HepG2 (cell line): ENCODE measurements around the gene ARAP1. TPM values are rescaled to one million over a fixed set of nuclear protein-coding genes. Genes with fewer than 3 reads are reported as not detected.

Source experiments
- CERS6 ChIP-seq: sonication (generic); formaldehyde crosslinking; IDR thresholded peaks from 2 replicates; pipeline ENCODE4 v1.5.0; 2020; ENCODE audit warnings: missing genetic modification reagents
- GATAD1 ChIP-seq: IDR thresholded peaks from 2 replicates; pipeline ENCODE4 v1.6.1; 2016; ENCODE audit warnings: missing genetic modification reagents, missing compliant biosample characterization
- GATAD2A ChIP-seq: IDR thresholded peaks from 2 replicates; pipeline ENCODE4 v1.6.1; 2016
- LCORL ChIP-seq, 2 experiments: fragments of 450-650 bp in 1 of 2; sonication (generic) in 1 of 2; formaldehyde crosslinking in 1 of 2; IDR thresholded peaks; 2 replicates each; pipeline versions ENCODE4 v1.5.0 to v1.6.1; 2017 to 2020; ENCODE audit warnings: antibody characterized with exemption in 1 of 2, missing genetic modification reagents in 1 of 2
- MTF1 ChIP-seq: sonication (generic); formaldehyde crosslinking; IDR thresholded peaks from 2 replicates; pipeline ENCODE4 v1.5.0; 2020; ENCODE audit warnings: missing genetic modification reagents
- NKX3-1 ChIP-seq: sonication (generic); formaldehyde crosslinking; IDR thresholded peaks from 2 replicates; pipeline ENCODE4 v1.5.0; 2020; ENCODE audit warnings: missing genetic modification reagents
- NR2C2 ChIP-seq: sonication (generic); formaldehyde crosslinking; IDR thresholded peaks from 2 replicates; pipeline ENCODE4 v1.4.0; 2020; ENCODE audit warnings: missing genetic modification reagents, mild to moderate bottlenecking, moderate library complexity, borderline replicate concordance
- PITX1 ChIP-seq: sonication (generic); formaldehyde crosslinking; IDR thresholded peaks from 2 replicates; pipeline ENCODE4 v1.5.1; 2020; ENCODE audit warnings: mild to moderate bottlenecking, missing genetic modification reagents
- POLR2G ChIP-seq: fragments of 200-400 bp; formaldehyde crosslinking; IDR thresholded peaks from 2 replicates; pipeline ENCODE4 v1.6.1; 2018; ENCODE audit warnings: mild to moderate bottlenecking, low read depth, low read length, moderate library complexity
- TBL1XR1 ChIP-seq: fragments of 150-350 bp; IDR thresholded peaks from 2 replicates; pipeline ENCODE4 v1.6.1; 2014; ENCODE audit warnings: borderline replicate concordance, low read length; ENCODE audit not compliant: partially characterized antibody
- XBP1 ChIP-seq: sonication (generic); formaldehyde crosslinking; IDR thresholded peaks from 2 replicates; pipeline ENCODE4 v1.5.0; 2020; ENCODE audit warnings: missing genetic modification reagents
- ZFP36 ChIP-seq: fragments of 150-350 bp; IDR thresholded peaks from 2 replicates; pipeline ENCODE4 v1.6.1; 2018; ENCODE audit warnings: borderline replicate concordance, low read length, low read depth; ENCODE audit not compliant: partially characterized antibody
- ZMYM4 ChIP-seq: sonication (generic); formaldehyde crosslinking; IDR thresholded peaks from 2 replicates; pipeline ENCODE4 v1.8.1; 2023; ENCODE audit warnings: mild to moderate bottlenecking, missing genetic modification reagents
- ZNF121 ChIP-seq: sonication (generic); formaldehyde crosslinking; IDR thresholded peaks from 2 replicates; pipeline ENCODE4 v1.5.0; 2020; ENCODE audit warnings: mild to moderate bottlenecking, missing genetic modification reagents
- ZNF326 ChIP-seq: sonication (generic); formaldehyde crosslinking; IDR thresholded peaks from 2 replicates; pipeline ENCODE4 v1.4.0; 2020; ENCODE audit warnings: missing genetic modification reagents, borderline replicate concordance
- ZNF34 ChIP-seq: sonication (generic); formaldehyde crosslinking; IDR thresholded peaks from 2 replicates; pipeline ENCODE4 v1.4.0; 2020; ENCODE audit warnings: mild to moderate bottlenecking, missing genetic modification reagents, borderline replicate concordance
- ZNF431 ChIP-seq: sonication (generic); formaldehyde crosslinking; IDR thresholded peaks from 2 replicates; pipeline ENCODE4 v1.9.0; 2022; ENCODE audit warnings: missing genetic modification reagents, low read depth, mild to moderate bottlenecking, borderline replicate concordance
- ZNF446 ChIP-seq: sonication (generic); formaldehyde crosslinking; IDR thresholded peaks from 2 replicates; pipeline ENCODE4 v1.5.0; 2020; ENCODE audit warnings: mild to moderate bottlenecking, missing genetic modification reagents
- ZNF460 ChIP-seq: sonication (generic); formaldehyde crosslinking; IDR thresholded peaks from 2 replicates; pipeline ENCODE4 v1.5.1; 2020; ENCODE audit warnings: missing genetic modification reagents, mild to moderate bottlenecking, borderline replicate concordance
- ZNF605 ChIP-seq: sonication (generic); formaldehyde crosslinking; IDR thresholded peaks from 2 replicates; pipeline ENCODE4 v1.8.0; 2022; ENCODE audit warnings: mild to moderate bottlenecking, missing genetic modification reagents
- ZNF770 ChIP-seq: sonication (generic); formaldehyde crosslinking; IDR thresholded peaks from 2 replicates; pipeline ENCODE4 v1.5.0; 2020; ENCODE audit warnings: mild to moderate bottlenecking, missing genetic modification reagents
- ZNF83 ChIP-seq: sonication (generic); formaldehyde crosslinking; IDR thresholded peaks from 2 replicates; pipeline ENCODE4 v1.4.0; 2020; ENCODE audit warnings: missing genetic modification reagents, mild to moderate bottlenecking, borderline replicate concordance
- polyA plus RNA-seq, 8 experiments: library from polyadenylated mRNA; depleted of rRNA in 3 of 8; stranded (reverse) in 7 of 8; unstranded in 1 of 8; fragments of >200 nt; fragmentation: Illumina TruSeq in 4 of 8; extraction: Trizol in 4 of 8; gene quantifications; 2 replicates each; pipeline versions ENCODE4 v1.2.1 to v1.2.3, GENCODE V29; 2011 to 2016; ENCODE audit warnings: low read depth in 4 of 8, missing spikeins in 1 of 8, mixed read lengths in 1 of 8; ENCODE audit not compliant: insufficient read depth in 1 of 8
- total RNA-seq, 5 experiments: library from RNA; depleted of rRNA; stranded (reverse); fragments of >200 nt; fragmentation: Illumina TruSeq; extraction: Trizol; gene quantifications; 2 replicates each; pipeline ENCODE4 v1.2.3, GENCODE V29; 2016; ENCODE audit warnings: low read depth in 1 of 5
- TF ChIP-seq, protein P1 (sequence below): sonication (generic); formaldehyde crosslinking; IDR thresholded peaks from 2 replicates; pipeline ENCODE4 v1.4.0; 2020; ENCODE audit warnings: missing genetic modification reagents
- TF ChIP-seq, protein P2 (sequence below): sonication (generic); formaldehyde crosslinking; IDR thresholded peaks from 2 replicates; pipeline ENCODE4 v1.9.0; 2022; ENCODE audit warnings: low read depth, missing genetic modification reagents

Gene ARAP1
- total and polyA plus RNA-seq, 2 of the 13 experiments (the other 11 are each of a cell fraction or from before 2014, with no cell fraction given), result 43.2 to 55.5 TPM

GRCh38 chr11:72787216-72788104 is 35.3 kb upstream of the ARAP1 start (continued):
- TF ChIP-seq, protein P1, sequence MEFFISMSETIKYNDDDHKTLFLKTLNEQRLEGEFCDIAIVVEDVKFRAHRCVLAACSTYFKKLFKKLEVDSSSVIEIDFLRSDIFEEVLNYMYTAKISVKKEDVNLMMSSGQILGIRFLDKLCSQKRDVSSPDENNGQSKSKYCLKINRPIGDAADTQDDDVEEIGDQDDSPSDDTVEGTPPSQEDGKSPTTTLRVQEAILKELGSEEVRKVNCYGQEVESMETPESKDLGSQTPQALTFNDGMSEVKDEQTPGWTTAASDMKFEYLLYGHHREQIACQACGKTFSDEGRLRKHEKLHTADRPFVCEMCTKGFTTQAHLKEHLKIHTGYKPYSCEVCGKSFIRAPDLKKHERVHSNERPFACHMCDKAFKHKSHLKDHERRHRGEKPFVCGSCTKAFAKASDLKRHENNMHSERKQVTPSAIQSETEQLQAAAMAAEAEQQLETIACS (CRISPR knock-in tag), result no peak
- no peak for TF ChIP-seq ZNF121 (CRISPR knock-in tag)
- TF ChIP-seq ZNF34 (CRISPR knock-in tag), result 0 out of 2 replicates have a peak, but pooled peaks have one; percentile 30
- no peak for TF ChIP-seq ZFP36
- TF ChIP-seq ZNF326 (CRISPR knock-in tag), result no peak
- 0 out of 2 replicates have a peak, but pooled peaks have one; percentile 41 for TF ChIP-seq GATAD1 (CRISPR knock-in tag)
- TF ChIP-seq MTF1 (CRISPR knock-in tag), result no peak
- TF ChIP-seq ZNF605 (CRISPR knock-in tag), result peak; percentile 82; the same call in 1 of the 2 replicates
- TF ChIP-seq NKX3-1, result no peak
- no peak for TF ChIP-seq ZNF446 (CRISPR knock-in tag)
- TF ChIP-seq ZNF83 (CRISPR knock-in tag), result no peak
- TF ChIP-seq CERS6 (CRISPR knock-in tag), result no peak
- no peak for TF ChIP-seq LCORL (IDR thresholded peaks at IDR 0.05)
- TF ChIP-seq LCORL (CRISPR knock-in tag; IDR thresholded peaks at IDR 0.05), result peak; percentile 86
- TF ChIP-seq ZNF770, result peak; percentile 93
- TF ChIP-seq, protein P2, sequence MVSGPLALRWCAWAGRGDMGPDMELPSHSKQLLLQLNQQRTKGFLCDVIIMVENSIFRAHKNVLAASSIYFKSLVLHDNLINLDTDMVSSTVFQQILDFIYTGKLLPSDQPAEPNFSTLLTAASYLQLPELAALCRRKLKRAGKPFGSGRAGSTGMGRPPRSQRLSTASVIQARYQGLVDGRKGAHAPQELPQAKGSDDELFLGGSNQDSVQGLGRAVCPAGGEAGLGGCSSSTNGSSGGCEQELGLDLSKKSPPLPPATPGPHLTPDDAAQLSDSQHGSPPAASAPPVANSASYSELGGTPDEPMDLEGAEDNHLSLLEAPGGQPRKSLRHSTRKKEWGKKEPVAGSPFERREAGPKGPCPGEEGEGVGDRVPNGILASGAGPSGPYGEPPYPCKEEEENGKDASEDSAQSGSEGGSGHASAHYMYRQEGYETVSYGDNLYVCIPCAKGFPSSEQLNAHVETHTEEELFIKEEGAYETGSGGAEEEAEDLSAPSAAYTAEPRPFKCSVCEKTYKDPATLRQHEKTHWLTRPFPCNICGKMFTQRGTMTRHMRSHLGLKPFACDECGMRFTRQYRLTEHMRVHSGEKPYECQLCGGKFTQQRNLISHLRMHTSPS (CRISPR knock-in tag), result peak; percentile 55; the same call in 1 of the 2 replicates
- peak; percentile 81 for TF ChIP-seq NR2C2 (CRISPR knock-in tag)
- TF ChIP-seq ZNF431 (CRISPR knock-in tag), result no peak
- peak; percentile 75 for TF ChIP-seq GATAD2A (CRISPR knock-in tag)
- TF ChIP-seq PITX1 (CRISPR knock-in tag), result peak; percentile 76
- TF ChIP-seq TBL1XR1, result no peak
- TF ChIP-seq ZNF460 (CRISPR knock-in tag), result no peak; the same call in 1 of the 2 replicates
- TF ChIP-seq POLR2G, result no peak; the same call in 1 of the 2 replicates
- peak; percentile 55; the same call in 1 of the 2 replicates for TF ChIP-seq ZMYM4
- no peak for TF ChIP-seq XBP1 (CRISPR knock-in tag)
